CD8-positive, alpha-beta memory T cell (primary cell): Measurements from ENCODE around the gene PDE3B. TPM values are rescaled to one million over a fixed set of nuclear protein-coding genes. Genes with fewer than 3 reads are reported as not detected.
A peak's percentile ranks its signal among the peaks of the same experiment; 100 is the strongest.

Experiments used
- CTCF ChIA-PET: fragments of 350-600 bp; sonication (Branson Sonifier 250); formaldehyde crosslinking; loops from one replicate; lab custom pipeline; 2021; ENCODE audit warnings: antibody characterized with exemption; lab: Charles Lee
- POLR2A ChIA-PET: fragments of 350-600 bp; sonication (Branson Sonifier 250); formaldehyde crosslinking; loops from one replicate; lab custom pipeline; 2021; ENCODE audit warnings: antibody characterized with exemption; lab: Charles Lee
- DNase-seq, 5 donors: peaks; one replicate each; pipeline versions ENCODE4 v3.0.0 to v3.0.0-alpha.2; 2020 to 2022; ENCODE audit warnings: mixed read lengths in 1 of 5
- H3K27ac ChIP-seq: one replicate; pipeline ENCODE4 v1.7.0; 2013; ENCODE audit warnings: low read depth, mild to moderate bottlenecking, low read length, moderate library complexity
- H3K27me3 ChIP-seq: 2 replicates; pipeline ENCODE4 v1.7.0; 2013; ENCODE audit warnings: low read length, mild to moderate bottlenecking; ENCODE audit not compliant: insufficient read depth, poor library complexity, severe bottlenecking
- H3K36me3 ChIP-seq: 2 replicates; pipeline ENCODE4 v1.7.0; 2013; ENCODE audit warnings: mild to moderate bottlenecking, low read length, moderate library complexity; ENCODE audit not compliant: insufficient read depth
- H3K4me1 ChIP-seq: 2 replicates; pipeline ENCODE4 v1.7.0; 2013; ENCODE audit warnings: mild to moderate bottlenecking, low read length, moderate library complexity; ENCODE audit not compliant: insufficient read depth
- H3K4me3 ChIP-seq: 2 replicates; pipeline ENCODE4 v1.7.0; 2013; ENCODE audit warnings: mild to moderate bottlenecking, low read length
- H3K9me3 ChIP-seq: 2 replicates; pipeline ENCODE4 v1.7.0; 2013; ENCODE audit warnings: mild to moderate bottlenecking, low read length
- H3K27ac Mint-ChIP-seq, 8 donors: one replicate each; pipeline ENCODE4 v1.8.0; 2020 to 2021; ENCODE audit warnings: mixed read lengths in 8 of 8, mild to moderate bottlenecking in 6 of 8, inconsistent platforms in 3 of 8, moderate library complexity in 3 of 8
- H3K27me3 Mint-ChIP-seq, 2 donors: one replicate each; pipeline ENCODE4 v1.8.0; 2020 to 2021; ENCODE audit warnings: mixed read lengths in 2 of 2, mild to moderate bottlenecking in 1 of 2, moderate library complexity in 1 of 2
- H3K36me3 Mint-ChIP-seq, 3 donors: one replicate each; pipeline ENCODE4 v1.8.0; 2020 to 2021; ENCODE audit warnings: mixed read lengths in 3 of 3, inconsistent platforms in 1 of 3, mild to moderate bottlenecking in 1 of 3
- H3K4me1 Mint-ChIP-seq, 3 donors: one replicate each; pipeline ENCODE4 v1.8.0; 2020 to 2021; ENCODE audit warnings: mixed read lengths in 3 of 3, inconsistent platforms in 1 of 3, mild to moderate bottlenecking in 1 of 3
- H3K4me3 Mint-ChIP-seq, 7 donors: one replicate each; pipeline ENCODE4 v1.8.0; 2020 to 2021; ENCODE audit warnings: mixed read lengths in 7 of 7, mild to moderate bottlenecking in 6 of 7, moderate library complexity in 4 of 7, inconsistent platforms in 2 of 7
- H3K9me3 Mint-ChIP-seq, 5 donors: one replicate each; pipeline ENCODE4 v1.8.0; 2020 to 2022; ENCODE audit warnings: mixed read lengths in 5 of 5, mild to moderate bottlenecking in 3 of 5, moderate library complexity in 2 of 5, inconsistent platforms in 1 of 5
- polyA plus RNA-seq: library from polyadenylated mRNA; unstranded; fragments of 300-500 nt; fragmentation: Illumina TruSeq; gene quantifications from one replicate; pipeline ENCODE4 v1.2.3, GENCODE V29; 2021
- total RNA-seq, 2 experiments: library from RNA; stranded (reverse); gene quantifications; one replicate each; pipeline ENCODE4 v1.2.3, GENCODE V29; 2021

The PDE3B gene
- total and polyA plus RNA-seq, 3 experiments from 2014 or later: 39.8 to 47.2 (median 47.0) TPM

DNA sequence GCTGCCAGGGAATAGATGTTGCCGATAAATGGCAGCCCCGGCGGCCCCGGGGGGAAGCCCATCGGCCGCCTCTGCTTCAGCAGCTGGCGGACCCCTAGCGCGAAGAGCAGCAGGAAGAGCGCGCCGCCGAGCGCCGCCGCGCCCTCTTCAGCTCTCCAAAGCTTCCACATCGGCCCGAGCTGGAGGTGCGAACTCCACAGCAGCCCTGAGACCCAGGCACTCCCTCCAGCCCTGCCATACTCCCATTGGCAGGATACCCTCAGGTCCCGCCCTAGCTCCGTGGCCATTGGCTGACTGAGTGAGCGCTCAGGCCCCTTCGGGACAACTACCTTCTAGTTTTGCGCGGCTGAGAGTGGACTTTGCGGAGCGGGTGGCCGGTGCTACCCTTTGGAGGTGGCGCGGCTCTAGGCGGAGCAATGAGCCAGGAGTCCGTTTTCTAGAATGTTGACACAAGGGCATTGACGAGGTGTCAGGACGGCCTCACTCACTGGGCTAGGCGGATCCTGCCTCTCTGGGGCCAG, 248.5 kb downstream of the PDE3B start, which contains the start of gene CYP2R1:
Gene CYP2R1 (minus strand): TSS at position 196 of the 521 bp plus-strand sequence. CDS start 26 bp downstream, at position 170.
- POLR2A ChIA-PET: interaction anchor here (0.8 to 2.0 kb wide), 11 partner anchors 11 to 416 kb away, joined by 3 to 17 read pairs (median 5); partner anchors contain the start of gene PSMA1
- H3K4me1 Mint-ChIP-seq: peaks cover 25 to 44% (median 39%) of the 10 kb centered on the region in 3 donors
- H3K9me3 ChIP-seq: no peaks in the 10 kb centered on the region
- H3K27ac ChIP-seq: peak within 1 kb of the TSS; percentile 83
- H3K4me3 ChIP-seq: peak within 1 kb of the TSS; percentile 90
- H3K27me3 Mint-ChIP-seq: peaks cover 0 to 2% of the 10 kb centered on the region in 2 donors
- H3K4me1 ChIP-seq: peaks cover 23% of the 10 kb centered on the region
- no peaks in the 10 kb centered on the region for H3K27me3 ChIP-seq
- no peaks in the 10 kb centered on the region for H3K9me3 Mint-ChIP-seq
- H3K27ac Mint-ChIP-seq: peak within 1 kb of the TSS; percentile 91 to 99 (median 97)
- H3K4me3 Mint-ChIP-seq: peak within 1 kb of the TSS; percentile 92 to 98 (median 97)
- DNase-seq: peak; percentile 81 to 92 (median 89)
- peaks cover 0 to 6% (median 0%) of the 10 kb centered on the region in 3 donors for H3K36me3 Mint-ChIP-seq
- H3K36me3 ChIP-seq: no peaks in the 10 kb centered on the region
- CTCF ChIA-PET: interaction anchor here (0.8 to 5.8 kb wide), 11 partner anchors 10 to 584 kb away, joined by 3 to 68 read pairs (median 6); partner anchors contain the start of genes CALCB and PSMA1

DNA sequence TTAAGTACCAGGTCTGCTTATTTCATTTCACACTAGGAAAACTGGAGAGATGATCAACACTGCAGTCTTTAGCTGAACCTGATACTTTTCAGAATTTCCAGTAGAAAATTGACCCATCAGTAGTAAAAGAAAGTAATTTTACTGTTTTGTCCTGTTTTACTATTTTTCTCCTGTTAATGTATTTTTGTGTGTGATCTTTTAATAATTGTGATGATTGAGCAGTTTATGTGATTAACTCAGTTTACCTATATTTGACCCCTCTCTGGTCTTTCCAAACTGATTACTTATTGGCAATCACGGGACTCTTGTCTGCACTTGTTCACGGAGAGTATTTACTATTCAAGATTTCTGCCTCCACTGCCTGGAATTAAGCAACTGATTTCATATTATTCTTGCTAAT, 249.0 kb downstream of the PDE3B start:
- no peak overlapping the region for H3K27ac ChIP-seq
- Mint-ChIP-seq H3K4me1 (peaks cover 23 to 39% (median 37%) of the 10 kb centered on the region in 3 donors), H3K27ac (peak overlapping the region in 6 of 8 donors; percentile 72 to 91 (median 82))

DNA sequence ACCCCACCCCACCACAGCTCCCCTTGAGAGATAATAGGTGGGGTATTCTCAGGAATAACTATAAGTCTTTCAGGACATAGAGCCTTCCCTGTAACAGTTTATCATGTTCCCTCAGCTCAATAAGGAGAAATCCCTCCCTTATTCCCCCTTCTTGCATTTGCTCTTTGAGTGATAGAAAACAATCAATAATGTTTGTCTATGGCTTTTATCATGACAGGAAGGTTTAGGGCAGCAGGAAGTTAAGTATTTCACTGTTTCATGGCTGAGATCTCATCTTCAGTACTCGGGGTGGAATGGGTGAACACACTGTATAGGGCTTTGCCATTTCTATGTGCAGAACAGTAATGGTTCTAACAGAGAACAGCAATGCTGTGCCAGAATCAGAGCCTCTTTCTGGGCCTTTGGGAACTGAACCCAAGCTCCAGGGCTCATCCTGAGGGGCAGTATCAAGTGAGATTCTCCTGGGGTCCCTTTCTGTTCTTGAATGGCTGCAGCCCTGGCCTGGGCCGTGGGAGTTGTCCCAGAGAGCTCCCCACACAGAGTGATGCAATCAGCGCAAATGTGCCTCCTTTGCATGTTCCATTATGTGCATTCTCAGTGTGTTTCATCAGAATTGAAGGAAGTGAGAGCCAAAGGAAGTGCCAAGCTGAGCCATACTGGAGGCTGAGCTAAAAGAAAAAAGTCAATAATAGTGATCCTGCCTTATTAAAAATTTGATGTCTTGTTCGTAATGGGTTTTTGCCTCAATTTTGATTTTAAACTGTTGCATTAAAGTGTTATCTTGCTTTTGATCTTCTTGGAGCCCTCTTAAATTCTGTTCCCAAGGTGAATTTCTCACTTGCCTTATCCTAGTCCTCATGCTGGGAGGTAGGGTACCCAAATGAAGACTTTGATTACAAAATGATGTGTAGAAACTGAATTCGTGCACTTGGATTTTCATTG, 251.3 kb downstream of the PDE3B start:
- Histone ChIP-seq H3K4me1 (peaks cover 16% of the 10 kb centered on the region), H3K27ac (peak overlapping the region; percentile 33), H3K27me3 (no peaks in the 10 kb centered on the region), H3K4me3 (no peak overlapping the region), H3K9me3 (no peaks in the 10 kb centered on the region), H3K36me3 (no peaks in the 10 kb centered on the region)
- ChIA-PET POLR2A (no interaction called here), CTCF (interaction anchor here (0.8 to 2.6 kb wide), 3 partner anchors 9 to 111 kb away, joined by 3 to 5 read pairs (median 5); no protein-coding TSS in a partner anchor)
- Mint-ChIP-seq H3K36me3 (peaks cover 0 to 6% (median 0%) of the 10 kb centered on the region in 3 donors), H3K4me3 (no peak overlapping the region), H3K4me1 (peaks cover 14 to 20% (median 19%) of the 10 kb centered on the region in 3 donors), H3K27ac (peak overlapping the region in 1 of 8 donors; percentile 41), H3K27me3 (peaks cover 0 to 2% of the 10 kb centered on the region in 2 donors), H3K9me3 (no peaks in the 10 kb centered on the region)
- DNase-seq: no peak

More for the DNA sequence above, 249.0 kb downstream of the PDE3B start:
- Histone ChIP-seq H3K9me3 (no peaks in the 10 kb centered on the region), H3K27me3 (no peaks in the 10 kb centered on the region), H3K36me3 (no peaks in the 10 kb centered on the region), H3K4me1 (peaks cover 19% of the 10 kb centered on the region), H3K4me3 (peak overlapping the region; percentile 90)
- ChIA-PET POLR2A (interaction anchor here (0.8 to 2.0 kb wide), 8 partner anchors 12 to 417 kb away, joined by 3 to 17 read pairs (median 6); partner anchors contain the start of gene PSMA1), CTCF (interaction anchor here (1.2 to 5.8 kb wide), 8 partner anchors 10 to 584 kb away, joined by 4 to 68 read pairs (median 9); partner anchors contain the start of genes CALCB and PSMA1)
- DNase-seq: no peak
- Mint-ChIP-seq H3K36me3 (peaks cover 0 to 6% (median 0%) of the 10 kb centered on the region in 3 donors), H3K27me3 (peaks cover 0 to 2% of the 10 kb centered on the region in 2 donors), H3K4me3 (peak overlapping the region; percentile 86 to 94 (median 92)), H3K9me3 (no peaks in the 10 kb centered on the region)

DNA sequence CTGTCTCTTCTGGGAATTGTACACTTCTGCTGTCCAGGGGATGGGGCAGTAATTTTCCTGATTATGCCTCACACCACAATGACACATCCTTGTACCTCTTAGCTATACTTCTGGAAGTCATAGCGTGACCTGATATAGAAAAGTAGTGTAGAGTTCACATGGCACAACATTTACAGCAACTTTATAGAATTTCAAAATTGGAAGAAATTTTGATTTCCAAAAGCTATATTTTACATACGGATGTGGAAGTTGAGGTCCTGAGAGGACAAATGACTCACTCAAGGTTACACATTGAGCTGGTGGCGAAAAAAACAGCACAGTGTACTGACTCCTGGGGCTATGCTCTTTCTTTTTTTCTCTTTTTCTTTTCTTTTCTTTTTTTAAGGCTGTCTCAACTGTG, 254.8 kb downstream of the PDE3B start:
- no peak overlapping the region for H3K27ac Mint-ChIP-seq
- POLR2A ChIA-PET: no interaction called here
- CTCF ChIA-PET: interaction anchor here (1.5 kb wide), 1 partner anchor 9 kb away, joined by 7 read pairs; no protein-coding TSS in a partner anchor

DNA sequence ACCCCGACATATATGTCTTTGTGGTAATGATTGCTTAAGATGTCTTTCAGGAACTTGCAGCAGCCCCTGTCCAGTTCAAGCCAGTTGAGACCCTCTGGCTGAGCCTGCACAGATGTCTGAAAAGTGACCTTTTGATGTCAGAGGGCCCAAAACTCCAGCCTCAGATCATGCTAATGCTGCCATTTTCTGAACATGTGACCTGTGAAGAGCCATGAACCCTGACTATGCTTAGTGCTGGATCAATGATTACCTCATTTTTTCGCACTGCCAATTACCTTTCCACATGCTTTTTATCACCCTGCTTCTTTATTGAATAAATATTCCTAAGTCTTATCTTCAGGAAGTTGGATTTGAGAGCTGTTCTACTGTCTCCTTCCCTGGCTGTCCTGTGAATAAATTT, 255.3 kb downstream of the PDE3B start:
- Mint-ChIP-seq H3K4me3 (no peak overlapping the region), H3K27ac (no peak overlapping the region), H3K9me3 (no peaks in the 10 kb centered on the region), H3K36me3 (no peaks in the 10 kb centered on the region), H3K4me1 (peaks cover 0 to 5% (median under 1%) of the 10 kb centered on the region in 3 donors), H3K27me3 (no peaks in the 10 kb centered on the region)
- no peak for DNase-seq
- ChIA-PET POLR2A (no interaction called here), CTCF (interaction anchor here (1.5 kb wide), 1 partner anchor 8 kb away, joined by 7 read pairs; no protein-coding TSS in a partner anchor)
- H3K9me3 ChIP-seq: no peaks in the 10 kb centered on the region
- no peaks in the 10 kb centered on the region for H3K36me3 ChIP-seq
- H3K4me3 ChIP-seq: no peak overlapping the region
- peaks cover 7% of the 10 kb centered on the region for H3K4me1 ChIP-seq
- H3K27ac ChIP-seq: no peak overlapping the region
- no peaks in the 10 kb centered on the region for H3K27me3 ChIP-seq

More for the DNA sequence above, 254.8 kb downstream of the PDE3B start:
- Histone ChIP-seq H3K27ac (no peak overlapping the region), H3K4me1 (peaks cover 7% of the 10 kb centered on the region), H3K36me3 (no peaks in the 10 kb centered on the region), H3K4me3 (no peak overlapping the region), H3K9me3 (no peaks in the 10 kb centered on the region), H3K27me3 (no peaks in the 10 kb centered on the region)
- Mint-ChIP-seq H3K27me3 (no peaks in the 10 kb centered on the region), H3K4me3 (no peak overlapping the region), H3K4me1 (no peaks in the 10 kb centered on the region), H3K9me3 (no peaks in the 10 kb centered on the region), H3K36me3 (no peaks in the 10 kb centered on the region)
- no peak for DNase-seq

DNA sequence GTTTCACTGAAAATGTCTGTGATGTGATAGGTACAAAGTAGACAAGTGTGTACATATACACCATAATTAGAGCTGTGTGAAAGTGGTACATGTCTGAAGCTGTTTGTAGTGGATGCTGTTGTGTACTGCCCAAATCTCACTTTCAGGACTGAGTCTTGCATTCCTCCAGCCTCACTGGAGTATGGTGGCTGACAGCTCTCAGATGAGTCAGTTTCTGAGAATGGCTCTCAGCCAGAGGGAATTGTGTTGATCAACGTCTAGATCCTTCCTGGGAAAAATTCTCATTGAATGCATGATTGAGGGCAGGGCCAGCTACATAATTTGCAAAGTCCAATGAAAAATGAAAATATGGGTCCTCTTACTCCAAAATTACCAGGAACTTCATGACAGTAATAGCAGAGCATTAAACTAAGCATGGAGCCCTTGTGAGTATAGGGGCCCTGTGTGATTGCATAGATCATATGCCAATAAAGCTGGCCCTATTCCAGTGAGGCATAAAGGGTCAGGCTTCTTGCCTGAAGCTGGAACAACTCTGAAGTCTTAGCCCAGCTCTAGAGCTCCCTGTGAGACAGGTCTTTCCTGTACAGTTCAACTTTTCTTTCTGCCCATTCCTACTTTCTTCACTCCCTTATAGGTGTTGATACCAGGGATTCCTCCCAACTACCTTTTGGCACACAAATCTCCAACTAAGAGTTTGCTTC, 259.2 kb downstream of the PDE3B start:
- ChIA-PET CTCF (interaction anchor here (1.3 to 1.5 kb wide), 2 partner anchors 11 to 172 kb away, joined by 4 to 7 read pairs; partner anchors contain the start of gene CYP2R1), POLR2A (interaction anchor here (1.3 kb wide), 1 partner anchor 11 kb away, joined by 4 read pairs; the partner anchor contains the start of gene CYP2R1)
- no peak overlapping the region for H3K27ac Mint-ChIP-seq
- no peak for DNase-seq
- H3K27ac ChIP-seq: no peak overlapping the region
- no peaks in the 10 kb centered on the region for H3K36me3 ChIP-seq
- no peak overlapping the region for H3K4me3 Mint-ChIP-seq
- no peaks in the 10 kb centered on the region for H3K9me3 Mint-ChIP-seq
- no peaks in the 10 kb centered on the region for H3K27me3 ChIP-seq
- H3K4me1 Mint-ChIP-seq: peaks cover 22 to 41% (median 32%) of the 10 kb centered on the region in 3 donors
- H3K36me3 Mint-ChIP-seq: peaks cover 0 to 4% (median 0%) of the 10 kb centered on the region in 3 donors
- H3K27me3 Mint-ChIP-seq: no peaks in the 10 kb centered on the region
- H3K4me3 ChIP-seq: no peak overlapping the region
- H3K9me3 ChIP-seq: no peaks in the 10 kb centered on the region
- peaks cover 14% of the 10 kb centered on the region for H3K4me1 ChIP-seq

DNA sequence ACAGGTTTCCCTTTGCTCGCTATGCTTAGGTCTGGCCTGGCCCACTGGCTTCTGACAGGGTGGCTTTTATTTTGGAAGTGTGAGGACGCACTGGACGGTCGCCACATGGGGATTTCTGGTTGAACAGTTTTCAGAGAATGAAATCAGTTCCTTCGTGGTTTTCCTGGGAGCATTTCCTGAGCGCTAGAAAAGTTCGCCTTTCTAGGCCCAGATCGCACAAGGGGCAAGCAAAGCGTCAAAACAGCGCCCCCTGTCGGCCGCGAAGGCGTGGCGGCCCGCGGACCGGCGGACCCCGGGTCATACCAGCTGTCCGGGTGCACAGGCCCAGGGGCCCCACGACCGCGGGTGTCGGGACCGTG, 261.1 kb downstream of the PDE3B start:
- H3K4me1 Mint-ChIP-seq: peaks cover 29 to 51% (median 42%) of the 10 kb centered on the region in 3 donors

More for the DNA sequence above, 261.1 kb downstream of the PDE3B start:
- peak overlapping the region; percentile 14 for H3K27ac ChIP-seq
- POLR2A ChIA-PET: interaction anchor here (1.2 kb wide), 1 partner anchor 13 kb away, joined by 6 read pairs; the partner anchor contains the start of gene CYP2R1
- peak overlapping the region; percentile 92 to 98 (median 96) for H3K4me3 Mint-ChIP-seq
- H3K36me3 Mint-ChIP-seq: peaks cover 0 to 4% (median 0%) of the 10 kb centered on the region in 3 donors
- peak; percentile 69 to 85 (median 76) for DNase-seq
- no peaks in the 10 kb centered on the region for H3K27me3 Mint-ChIP-seq
- peaks cover 16% of the 10 kb centered on the region for H3K4me1 ChIP-seq
- H3K27ac Mint-ChIP-seq: peak overlapping the region in 7 of 8 donors; percentile 80 to 94 (median 90)
- H3K9me3 ChIP-seq: no peaks in the 10 kb centered on the region
- CTCF ChIA-PET: interaction anchor here (0.7 to 5.5 kb wide), 14 partner anchors 10 to 386 kb away, joined by 3 to 90 read pairs (median 4); partner anchors contain the start of genes CALCB, CYP2R1 and PDE3B
- H3K36me3 ChIP-seq: no peaks in the 10 kb centered on the region
- H3K9me3 Mint-ChIP-seq: no peaks in the 10 kb centered on the region
- H3K4me3 ChIP-seq: peak overlapping the region; percentile 90
- H3K27me3 ChIP-seq: no peaks in the 10 kb centered on the region
